SH-SY5Y (cell line): ENCODE results near the gene SLX4IP.
A peak's percentile ranks its signal among the peaks of the same experiment; 100 is the strongest.

Source experiments
- GATA2 ChIP-seq: IDR thresholded peaks from 2 replicates; pipeline ENCODE4 v1.6.1; 2011; ENCODE audit warnings: mild to moderate bottlenecking, low read depth, low read length
- GATA3 ChIP-seq: IDR thresholded peaks from 2 replicates; pipeline ENCODE4 v1.6.1; 2011; ENCODE audit warnings: low read depth, mild to moderate bottlenecking, low read length, moderate library complexity

The SLX4IP gene

GRCh38 chr20:10492844-10493243 lies 57.7 kb downstream of the SLX4IP start:
- no peak for TF ChIP-seq GATA2

- TF ChIP-seq GATA2 (no peak), GATA3 (no peak)
Measured at GRCh38 chr20:10495173-10495572, 60.1 kb downstream of the SLX4IP start.

GRCh38 chr20:10496465-10496864 lies 61.4 kb downstream of the SLX4IP start:
- TF ChIP-seq GATA2 (no peak), GATA3 (no peak)

- TF ChIP-seq GATA3 (no peak), GATA2 (no peak)
Measured at GRCh38 chr20:10497283-10497682, 62.2 kb downstream of the SLX4IP start.

- TF ChIP-seq GATA3, result no peak
- no peak for TF ChIP-seq GATA2
Measured at GRCh38 chr20:10497791-10498190, 62.7 kb downstream of the SLX4IP start.

GRCh38 chr20:10498200-10498599 lies 63.1 kb downstream of the SLX4IP start:
- TF ChIP-seq GATA2 (no peak), GATA3 (no peak)

- TF ChIP-seq GATA2 (no peak), GATA3 (no peak)
Measured at GRCh38 chr20:10501402-10501801, 66.3 kb downstream of the SLX4IP start.

- TF ChIP-seq GATA3, result no peak
- TF ChIP-seq GATA2, result no peak
Measured at GRCh38 chr20:10502098-10502526, 67.0 kb downstream of the SLX4IP start.

- no peak for TF ChIP-seq GATA2
- TF ChIP-seq GATA3, result no peak
Measured at GRCh38 chr20:10504608-10504993, 69.5 kb downstream of the SLX4IP start.

GRCh38 chr20:10504994-10505730 lies 70.1 kb downstream of the SLX4IP start:
- no peak for TF ChIP-seq GATA3

- TF ChIP-seq GATA3 (no peak), GATA2 (no peak)
Measured at GRCh38 chr20:10505827-10506226, 70.7 kb downstream of the SLX4IP start.

- TF ChIP-seq GATA2 (no peak), GATA3 (no peak)
Measured at GRCh38 chr20:10507052-10507451, 71.9 kb downstream of the SLX4IP start.

GRCh38 chr20:10508060-10508459 lies 73.0 kb downstream of the SLX4IP start:
- TF ChIP-seq GATA3, result no peak
- TF ChIP-seq GATA2, result no peak

- TF ChIP-seq GATA2 (peak; percentile 39), GATA3 (no peak)
Measured at GRCh38 chr20:10508468-10509251, 73.6 kb downstream of the SLX4IP start.

- TF ChIP-seq GATA2 (no peak), GATA3 (no peak)
Measured at GRCh38 chr20:10509376-10509775, 74.3 kb downstream of the SLX4IP start.

- TF ChIP-seq GATA3, result no peak
- no peak for TF ChIP-seq GATA2
Measured at GRCh38 chr20:10510216-10510615, 75.1 kb downstream of the SLX4IP start.
